Liver (tissue), 9 donors: ENCODE measurements around the gene CACNA1A. TPM values are rescaled to one million over a fixed set of nuclear protein-coding genes. Genes with fewer than 3 reads are reported as not detected.

ENCODE experiments used
- DNase-seq: peaks from one replicate; pipeline ENCODE4 v3.0.0-alpha.2; 2017; ENCODE audit warnings: low spot score
- H3K27ac ChIP-seq, 2 donors: one replicate each; pipeline ENCODE4 v1.7.0; 2013; ENCODE audit warnings: inconsistent platforms in 2 of 2, low read length in 2 of 2, control low read depth in 1 of 2, low read depth in 1 of 2, mild to moderate bottlenecking in 1 of 2
- H3K27me3 ChIP-seq, 4 donors: one replicate each; pipeline versions ENCODE4 v1.6.1 to v1.7.0; 2013; ENCODE audit warnings: low read length in 3 of 4, inconsistent platforms in 1 of 4, mild to moderate bottlenecking in 1 of 4, moderate library complexity in 1 of 4; ENCODE audit not compliant: control insufficient read depth in 4 of 4, insufficient read depth in 4 of 4
- H3K36me3 ChIP-seq, 4 donors: one replicate each; pipeline versions ENCODE4 v1.6.1 to v1.7.0; 2013; ENCODE audit warnings: low read length in 3 of 4, mild to moderate bottlenecking in 3 of 4, low read depth in 1 of 4, moderate library complexity in 1 of 4; ENCODE audit not compliant: control insufficient read depth in 4 of 4, insufficient read depth in 3 of 4
- H3K4me1 ChIP-seq, 4 donors: one replicate each; pipeline versions ENCODE4 v1.6.1 to v1.7.0; 2013; ENCODE audit warnings: low read length in 3 of 4, mild to moderate bottlenecking in 3 of 4, moderate library complexity in 1 of 4; ENCODE audit not compliant: control insufficient read depth in 4 of 4, insufficient read depth in 4 of 4
- H3K4me3 ChIP-seq, 3 donors: one replicate each; pipeline versions ENCODE4 v1.6.1 to v1.7.0; 2013; ENCODE audit warnings: low read length in 3 of 3, control low read depth in 1 of 3, low read depth in 1 of 3, mild to moderate bottlenecking in 1 of 3
- H3K9ac ChIP-seq, 2 donors: one replicate each; pipeline ENCODE4 v1.7.0; 2013; ENCODE audit warnings: low read length in 2 of 2, mild to moderate bottlenecking in 2 of 2, moderate library complexity in 2 of 2, control low read depth in 1 of 2, low read depth in 1 of 2
- H3K9me3 ChIP-seq, 4 donors: one replicate each; pipeline versions ENCODE4 v1.6.1 to v1.7.0; 2013; ENCODE audit warnings: low read length in 3 of 4; ENCODE audit not compliant: control insufficient read depth in 4 of 4
- ATF3 ChIP-seq: IDR thresholded peaks from 2 replicates; pipeline ENCODE4 v1.6.1; 2016; ENCODE audit warnings: antibody characterized with exemption
- CTCF ChIP-seq: fragments of 150-350 bp; IDR thresholded peaks from 2 replicates; pipeline ENCODE4 v1.5.1; 2017; ENCODE audit warnings: improper control_type of control experiment, low read depth, low read length; ENCODE audit not compliant: missing input control
- EGR1 ChIP-seq, 2 donors: IDR thresholded peaks; 2 replicates each; pipeline ENCODE4 v1.6.1; 2016 to 2018; ENCODE audit warnings: antibody characterized with exemption in 2 of 2, low read depth in 2 of 2
- FOXA1 ChIP-seq: IDR thresholded peaks from 2 replicates; pipeline ENCODE4 v1.6.1; 2016; ENCODE audit warnings: antibody characterized with exemption
- FOXA2 ChIP-seq: IDR thresholded peaks from 2 replicates; pipeline ENCODE4 v1.6.1; 2016; ENCODE audit warnings: antibody characterized with exemption
- GABPA ChIP-seq, 2 donors: IDR thresholded peaks in 1 of 2; conservative IDR thresholded peaks in 1 of 2; 2 replicates each; pipeline ENCODE4 v1.6.1; 2016; ENCODE audit warnings: antibody characterized with exemption in 2 of 2, mild to moderate bottlenecking in 1 of 2, moderate library complexity in 1 of 2
- HNF4G ChIP-seq: IDR thresholded peaks from 2 replicates; pipeline ENCODE4 v1.6.1; 2016; ENCODE audit warnings: antibody characterized with exemption
- JUND ChIP-seq, 2 donors: IDR thresholded peaks; 2 replicates each; pipeline ENCODE4 v1.6.1; 2016; ENCODE audit warnings: antibody characterized with exemption in 2 of 2
- MAX ChIP-seq: IDR thresholded peaks from 2 replicates; pipeline ENCODE4 v1.6.1; 2016; ENCODE audit warnings: antibody characterized with exemption
- NR2F2 ChIP-seq: IDR thresholded peaks from 2 replicates; pipeline ENCODE4 v1.6.1; 2016; ENCODE audit warnings: antibody characterized with exemption
- RAD21 ChIP-seq, 2 donors: IDR thresholded peaks; 2 replicates each; pipeline ENCODE4 v1.6.1; 2016; ENCODE audit warnings: antibody characterized with exemption in 2 of 2, mild to moderate bottlenecking in 2 of 2
- REST ChIP-seq: IDR thresholded peaks from 2 replicates; pipeline ENCODE4 v1.6.1; 2016; ENCODE audit warnings: antibody characterized with exemption, mild to moderate bottlenecking
- RXRA ChIP-seq, 2 donors: IDR thresholded peaks; 2 replicates each; pipeline ENCODE4 v1.6.1; 2017 to 2018; ENCODE audit warnings: antibody characterized with exemption in 2 of 2, mild to moderate bottlenecking in 1 of 2
- SP1 ChIP-seq: IDR thresholded peaks from 2 replicates; pipeline ENCODE4 v1.6.1; 2018; ENCODE audit warnings: antibody characterized with exemption, mild to moderate bottlenecking
- TAF1 ChIP-seq: conservative IDR thresholded peaks from 2 replicates; pipeline ENCODE4 v1.6.1; 2016; ENCODE audit warnings: antibody characterized with exemption, mild to moderate bottlenecking
- YY1 ChIP-seq: IDR thresholded peaks from 2 replicates; pipeline ENCODE4 v1.6.1; 2016; ENCODE audit warnings: antibody characterized with exemption, mild to moderate bottlenecking
- ZBTB33 ChIP-seq: IDR thresholded peaks from 2 replicates; pipeline ENCODE4 v1.6.1; 2016; ENCODE audit warnings: antibody characterized with exemption
- WGBS: extraction: QIAGEN DNeasy Blood & Tissue Kit; methylation state at CpG from one replicate; pipeline ENCODE4 v1.1.7; 2013; 5-methylcytosine and 5-hydroxymethylcytosine counted together
- polyA plus RNA-seq, 2 donors: library from polyadenylated mRNA; stranded (reverse) in 1 of 2; unstranded in 1 of 2; fragments of 200-250 nt in 1 of 2; fragments of >200 nt in 1 of 2; fragmentation: Nextera tagmentation in 1 of 2; extraction: Ambion mirVana in 1 of 2; gene quantifications; one replicate each; pipeline versions ENCODE4 v1.2.1 to v1.2.3, GENCODE V29; 2013 to 2015
- total RNA-seq, 2 donors: library from RNA; depleted of rRNA; stranded (reverse); fragments of >200 nt; gene quantifications; one replicate each; pipeline ENCODE4 v1.2.3, GENCODE V29; 2014
- donor health status: healthy.
- donor health status: healthy.
- donor health status: healthy.
- donor health status: healthy.
- donor health status: healthy.

Gene CACNA1A
- total and polyA plus RNA-seq, 4 donors: 0.09 to 0.17 (median 0.17) TPM; not detected in 1

GRCh38 chr19:13238891-13239534, 267.3 kb downstream of the CACNA1A start:
- peaks cover 0 to 2% (median under 1%) of the 10 kb centered on the region in 4 donors for H3K9me3 ChIP-seq
- no peak overlapping the region for H3K9ac ChIP-seq
- WGBS: 79% methylated on average over 13 of the region's 13 CpGs
- no peaks in the 10 kb centered on the region for H3K36me3 ChIP-seq
- H3K27ac ChIP-seq: no peak overlapping the region
- H3K4me3 ChIP-seq: no peak overlapping the region
- H3K4me1 ChIP-seq: peaks cover 0 to 2% (median 0%) of the 10 kb centered on the region in 4 donors
- no peak for DNase-seq
- H3K27me3 ChIP-seq: peaks cover 0 to 2% (median 0%) of the 10 kb centered on the region in 4 donors
- TF ChIP-seq FOXA2 (no peak), ZBTB33 (no peak), SP1 (no peak), MAX (no peak), ATF3 (no peak), JUND (IDR thresholded peaks at IDR 0.05) (no peak), NR2F2 (no peak), RXRA (IDR thresholded peaks at IDR 0.05) (no peak), YY1 (no peak), CTCF (no peak), FOXA1 (no peak), EGR1 (IDR thresholded peaks at IDR 0.05; ENCODE audit: low read depth in 2 of 2) (no peak), HNF4G (no peak), RAD21 (IDR thresholded peaks at IDR 0.05) (no peak), GABPA (IDR thresholded peaks at IDR 0.05 in 1 of 2, conservative IDR thresholded peaks at IDR 0.05 in 1 of 2) (no peak), REST (no peak), TAF1 (no peak)
